A549 treated with CORT108297 at 1 μM for 4 hours (cell line): ENCODE measurements around the gene EPDR1. TPM values are rescaled to one million over a fixed set of nuclear protein-coding genes. Genes with fewer than 3 reads are reported as not detected.

Experiments
- total RNA-seq: library from RNA; stranded (reverse); fragments of 200-300 nt; extraction: Qiagen RNA extraction; gene quantifications from 5 replicates; pipeline ENCODE4 v1.2.3, GENCODE V29; 2022

EPDR1 gene
- 73.7 to 89.0 TPM (median 76.8 TPM) in 5 replicates for total RNA-seq

DNA sequence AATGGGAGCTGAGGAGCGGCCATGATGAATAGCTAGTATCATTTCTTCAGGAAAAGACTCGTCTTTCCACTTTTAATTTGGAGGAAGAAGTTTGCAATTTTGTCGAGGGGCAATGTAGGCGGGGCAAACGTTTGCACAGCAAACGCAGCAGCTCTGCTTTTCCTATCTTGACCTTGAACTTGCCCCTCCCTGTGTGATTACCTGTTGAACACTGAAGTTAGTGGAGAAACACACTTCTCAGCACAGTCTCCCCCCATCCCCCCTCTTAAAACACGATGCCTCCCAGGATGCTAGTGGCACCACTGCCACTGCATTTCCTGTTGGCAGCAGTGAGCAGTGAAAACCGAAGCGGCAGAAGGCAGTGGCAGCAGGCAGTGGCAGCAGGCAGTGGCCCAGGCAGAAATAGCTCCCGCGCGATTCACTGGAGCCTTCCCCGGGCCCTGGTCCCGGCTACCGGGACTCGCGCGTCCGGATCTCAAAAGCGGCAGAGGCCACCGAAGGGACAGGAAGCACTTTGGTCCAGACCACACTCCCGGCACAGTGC lies at the start of gene EPDR1:
EPDR1 (plus strand) TSS at position 336 of the 544 bp plus-strand sequence. CDS start 300 bp downstream, outside the sequence.

DNA sequence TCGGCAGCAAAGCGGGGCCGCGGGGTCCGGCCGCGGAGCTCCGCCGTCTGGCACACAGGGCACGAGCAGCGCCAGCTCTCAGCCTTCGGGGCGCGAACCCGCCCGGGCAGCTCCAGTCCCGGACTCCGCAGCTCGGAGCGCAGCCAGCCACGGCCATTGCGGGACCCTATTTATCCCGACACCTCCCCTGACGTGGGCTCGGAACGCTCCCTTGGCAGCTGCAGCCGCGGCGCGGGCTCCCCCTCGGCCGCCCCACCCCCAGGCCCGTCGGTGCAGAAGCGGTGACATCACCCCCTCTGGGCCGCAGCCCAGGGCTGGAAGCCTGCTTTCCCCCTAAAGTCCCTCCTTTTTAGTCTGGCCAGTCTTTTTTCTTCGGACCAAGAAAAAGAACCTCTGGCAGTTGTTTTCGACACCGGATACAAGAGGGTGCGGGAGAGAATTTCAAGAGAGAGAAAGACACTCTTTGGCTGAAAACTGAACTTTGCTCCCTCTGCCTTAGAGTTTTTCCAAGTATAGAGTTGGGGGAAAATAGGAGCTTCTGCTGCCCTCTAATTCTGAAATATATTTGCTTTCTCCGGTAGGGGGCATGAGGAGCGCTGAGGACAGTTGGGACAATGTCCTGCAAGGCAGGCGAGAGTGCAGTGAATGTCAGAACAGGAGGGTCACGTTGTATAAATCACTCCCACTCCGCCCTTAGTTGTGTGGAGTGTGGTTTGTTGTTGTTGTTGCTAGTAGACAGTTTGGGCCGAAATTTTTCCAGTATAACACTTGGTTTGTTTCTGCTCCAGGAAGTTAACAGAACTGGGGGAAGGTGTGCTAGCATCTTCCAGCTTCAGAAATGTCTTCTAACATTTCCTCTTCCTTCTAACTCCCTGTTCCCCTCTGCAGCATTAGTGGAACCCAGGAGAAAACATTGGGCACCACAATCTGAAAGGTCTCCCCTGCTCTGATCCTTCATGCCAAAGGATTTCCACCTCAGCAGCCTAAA lies 3.5 kb upstream of the EPDR1 start, which contains the start of gene SFRP4:
SFRP4 (minus strand) TSS at position 145 of the 988 bp plus-strand sequence. CDS start 280 bp downstream, outside the sequence.

Other genes starting within 250 kb of the EPDR1 start
- not detected in 5 replicates for gene GPR141, start 236.9 kb upstream of the EPDR1 start, total RNA-seq
- not detected in 5 replicates for gene NME8, start 72.0 kb upstream of the EPDR1 start, total RNA-seq
- 3.3 to 4.1 TPM (median 3.7 TPM) in 5 replicates for gene SFRP4, start 3.8 kb upstream of the EPDR1 start, total RNA-seq